AG09319 (cell line): ENCODE results near the gene GFER.

Source experiments
- DNase-seq: peaks from one replicate; pipeline ENCODE4 v3.0.0-alpha.2; 2010; ENCODE audit warnings: low read depth; ENCODE audit errors: extremely low read depth
- TF ChIP-seq, protein P1 (sequence below): IDR thresholded peaks from 2 replicates; pipeline ENCODE4 v1.5.1; 2011; ENCODE audit warnings: low read depth, mild to moderate bottlenecking, inconsistent platforms, low read length, moderate library complexity

Gene GFER

DNA sequence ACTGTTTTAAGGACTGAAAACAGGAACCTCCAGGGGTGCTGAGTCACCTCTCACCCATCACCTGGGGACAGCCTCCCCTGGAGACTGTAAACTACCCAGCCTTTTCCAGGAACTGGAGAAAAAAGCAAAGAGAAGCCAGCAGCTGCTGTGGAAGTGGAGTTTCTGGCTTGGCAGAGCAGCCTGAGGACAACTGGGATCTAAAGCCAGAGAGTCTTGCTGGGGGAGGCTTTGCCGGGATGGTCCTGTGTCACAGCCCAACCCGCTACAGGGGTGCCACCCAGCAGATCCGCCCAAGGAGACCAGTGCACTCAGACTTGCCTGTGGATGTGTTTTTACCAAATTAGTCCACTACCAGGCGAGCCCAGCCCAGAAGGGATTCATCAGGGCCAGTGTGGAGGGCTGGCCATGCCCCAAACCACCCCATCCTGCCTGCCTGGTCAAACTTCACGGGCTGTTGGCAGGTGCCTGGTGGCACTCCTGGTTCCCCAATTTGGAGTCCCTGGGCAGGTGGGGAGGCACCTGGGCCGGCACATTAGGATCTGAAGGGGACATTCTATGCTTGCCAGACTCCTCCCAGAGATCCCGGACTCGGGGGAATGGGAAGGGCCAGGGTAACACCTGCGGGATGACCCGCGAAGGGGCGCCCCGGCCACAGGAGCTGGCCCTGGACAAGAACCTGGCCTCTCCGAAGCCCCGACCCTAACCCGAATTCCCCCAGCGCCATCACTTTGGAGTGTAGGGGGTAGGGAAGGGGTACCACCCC is 41.8 kb upstream of the GFER start:
- TF ChIP-seq, protein P1, sequence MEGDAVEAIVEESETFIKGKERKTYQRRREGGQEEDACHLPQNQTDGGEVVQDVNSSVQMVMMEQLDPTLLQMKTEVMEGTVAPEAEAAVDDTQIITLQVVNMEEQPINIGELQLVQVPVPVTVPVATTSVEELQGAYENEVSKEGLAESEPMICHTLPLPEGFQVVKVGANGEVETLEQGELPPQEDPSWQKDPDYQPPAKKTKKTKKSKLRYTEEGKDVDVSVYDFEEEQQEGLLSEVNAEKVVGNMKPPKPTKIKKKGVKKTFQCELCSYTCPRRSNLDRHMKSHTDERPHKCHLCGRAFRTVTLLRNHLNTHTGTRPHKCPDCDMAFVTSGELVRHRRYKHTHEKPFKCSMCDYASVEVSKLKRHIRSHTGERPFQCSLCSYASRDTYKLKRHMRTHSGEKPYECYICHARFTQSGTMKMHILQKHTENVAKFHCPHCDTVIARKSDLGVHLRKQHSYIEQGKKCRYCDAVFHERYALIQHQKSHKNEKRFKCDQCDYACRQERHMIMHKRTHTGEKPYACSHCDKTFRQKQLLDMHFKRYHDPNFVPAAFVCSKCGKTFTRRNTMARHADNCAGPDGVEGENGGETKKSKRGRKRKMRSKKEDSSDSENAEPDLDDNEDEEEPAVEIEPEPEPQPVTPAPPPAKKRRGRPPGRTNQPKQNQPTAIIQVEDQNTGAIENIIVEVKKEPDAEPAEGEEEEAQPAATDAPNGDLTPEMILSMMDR, result no peak
- no peak for DNase-seq

DNA sequence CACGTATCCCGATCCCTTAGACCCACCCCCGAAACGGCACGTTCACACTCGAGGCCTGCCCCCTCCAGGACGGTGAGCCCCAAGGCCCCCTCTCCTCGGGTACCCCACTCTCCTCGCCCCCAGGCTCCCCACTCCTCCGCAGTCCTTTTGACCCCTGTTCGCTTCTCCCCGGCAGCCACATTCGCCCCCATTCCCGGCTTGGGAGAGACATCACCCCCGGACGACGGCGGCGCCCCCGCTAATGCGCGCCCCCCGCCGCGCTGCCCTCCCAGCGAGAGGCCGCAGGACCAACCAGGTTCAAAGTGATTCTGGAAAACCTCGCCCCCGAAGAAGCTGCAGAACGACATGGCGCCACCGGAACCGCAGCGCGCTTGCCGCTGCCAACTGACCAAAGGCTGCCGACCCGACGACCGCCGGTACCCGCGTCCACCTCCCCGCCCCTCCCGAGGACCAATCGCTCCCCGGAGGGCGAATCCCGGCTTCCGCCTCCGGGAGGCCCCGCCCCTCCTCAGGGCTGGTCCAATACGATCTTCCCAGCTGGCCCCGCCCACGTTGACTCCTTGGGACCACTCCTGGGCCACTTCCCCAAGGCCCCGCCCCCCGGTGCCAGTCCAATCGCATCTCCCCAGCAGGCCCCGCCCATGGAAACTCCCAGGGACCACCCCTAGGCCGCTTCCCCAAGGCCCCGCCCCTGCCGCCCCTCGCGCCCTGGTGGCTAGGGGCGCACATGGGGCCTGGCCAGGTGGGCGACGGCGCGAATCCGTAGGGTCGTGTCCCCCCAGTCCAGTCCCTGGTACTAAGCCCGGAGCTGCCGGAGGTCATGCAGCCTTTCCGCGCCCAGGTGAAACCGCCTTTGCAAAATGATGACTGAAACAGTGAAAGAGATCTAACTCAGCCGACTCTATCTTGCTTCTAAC is 40.9 kb upstream of the GFER start, which contains the start of gene MSRB1:
Gene MSRB1, minus strand, starts transcription at position 390 of the 917 bp plus-strand sequence. Its CDS starts 43 bp downstream, at position 347.
- peak; percentile 95 for DNase-seq
- TF ChIP-seq, protein P1, result no peak

DNA sequence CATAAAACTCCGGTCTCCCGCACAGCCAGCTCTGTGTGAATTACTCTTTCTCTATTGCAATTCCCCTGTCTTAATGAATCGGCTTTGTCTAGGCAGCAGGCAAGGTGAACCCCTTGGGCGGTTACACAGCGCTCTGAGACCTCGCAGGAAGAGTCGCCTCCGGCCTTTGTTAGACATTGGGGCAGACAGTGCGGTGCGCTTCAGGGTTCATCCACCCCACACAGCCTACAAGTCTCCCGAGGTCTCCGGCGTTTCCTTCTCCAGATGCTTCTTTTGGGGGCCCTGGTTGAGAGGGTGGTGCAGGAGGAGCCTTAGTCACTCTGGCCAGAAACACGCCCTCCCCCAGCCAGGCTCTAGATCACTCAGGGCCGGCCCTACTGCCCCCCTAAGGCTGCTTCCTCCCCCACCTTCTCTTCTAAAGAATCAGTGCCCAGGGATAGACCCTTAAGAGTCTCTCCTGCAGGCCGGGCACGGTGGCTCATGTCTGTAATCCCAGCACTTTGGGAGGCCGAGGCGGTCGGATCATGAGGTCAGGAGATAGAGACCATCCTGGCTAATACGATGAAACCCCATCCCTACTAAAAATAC is 39.3 kb upstream of the GFER start:
- no peak for DNase-seq
- TF ChIP-seq, protein P1, result no peak

DNA sequence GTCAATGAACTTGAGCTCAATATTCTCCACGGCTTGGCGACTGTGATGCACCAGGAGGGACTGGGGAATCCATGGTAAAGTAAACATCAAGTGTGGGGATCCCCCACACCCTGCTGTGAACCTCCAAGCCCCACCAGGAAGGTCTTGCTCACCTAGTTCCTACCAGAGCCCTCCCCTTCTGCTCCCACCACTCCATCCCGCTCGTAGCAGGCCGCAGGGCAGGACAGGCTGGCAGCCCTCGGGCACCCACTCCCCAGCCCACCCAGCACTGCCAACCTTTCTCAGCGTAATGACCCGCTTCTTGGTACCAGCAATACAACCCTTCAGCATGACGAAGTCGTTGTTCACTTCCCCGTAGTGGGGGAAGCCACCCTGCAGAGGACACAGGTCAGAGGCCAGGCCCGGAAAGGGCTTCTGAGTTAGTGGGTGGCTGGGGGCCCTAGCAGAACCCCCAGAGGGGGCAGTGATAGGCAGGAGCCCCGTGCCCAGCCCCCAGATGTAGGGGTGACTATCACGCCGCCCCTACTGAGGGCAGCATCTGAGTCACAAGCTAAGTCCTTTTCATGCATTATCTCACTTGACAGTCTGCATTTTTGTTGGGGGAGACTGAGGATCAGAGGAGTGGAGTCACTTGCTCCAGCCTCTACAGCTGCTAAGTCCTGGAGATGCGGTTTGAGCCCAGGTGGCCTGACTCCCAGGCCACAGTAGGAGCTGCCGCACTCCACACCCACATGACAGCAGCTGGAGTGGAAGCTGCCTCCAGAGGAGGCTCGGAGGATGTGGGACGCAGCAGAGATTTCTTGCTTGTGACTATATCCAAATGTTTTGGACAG is 38.2 kb upstream of the GFER start:
- TF ChIP-seq, protein P1, result no peak
- no peak for DNase-seq

DNA sequence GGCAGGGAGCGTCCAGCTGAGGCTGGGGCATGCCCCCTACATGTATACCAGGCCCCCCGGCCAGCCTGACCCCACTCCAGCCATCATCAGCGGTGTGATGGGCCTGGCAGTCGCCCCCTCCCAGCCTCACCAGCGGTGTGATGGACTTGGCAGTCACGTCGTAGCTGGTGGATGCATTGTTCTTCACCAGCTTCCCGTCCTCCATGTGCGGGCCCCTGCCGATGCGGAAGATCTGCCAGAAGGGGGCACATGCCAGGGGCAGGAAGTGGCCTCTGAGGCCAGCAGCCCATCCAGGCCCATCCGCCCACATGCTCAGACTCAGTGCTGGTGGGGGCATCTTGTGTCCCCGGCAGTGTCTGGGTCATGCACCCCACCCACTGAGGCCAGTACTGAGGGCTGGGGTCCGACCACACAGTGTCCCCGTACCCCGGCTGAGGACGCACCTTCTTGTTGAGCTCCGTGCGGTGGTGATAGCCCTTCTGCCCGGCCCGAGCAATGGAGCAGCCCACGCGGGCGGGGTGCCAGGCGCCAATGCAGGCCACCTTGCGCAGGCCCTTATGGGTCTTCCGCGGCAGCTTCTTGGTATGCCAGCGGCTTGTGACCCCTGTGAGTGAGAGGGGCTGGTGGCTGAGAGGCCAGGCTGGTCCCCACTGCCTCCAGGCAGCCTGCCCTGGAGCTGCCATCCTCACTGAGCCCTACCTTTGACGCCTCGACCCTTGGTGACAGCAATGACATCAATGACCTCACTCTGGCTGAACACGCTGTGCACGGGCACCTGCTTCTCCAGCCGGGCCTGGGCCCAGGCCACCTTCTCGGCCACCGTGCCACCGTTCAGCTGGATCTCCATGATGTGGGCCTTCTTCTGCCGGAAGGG is 37.3 kb upstream of the GFER start:
- no peak for DNase-seq
- TF ChIP-seq, protein P1, result no peak

- DNase-seq, result no peak
- TF ChIP-seq, protein P1, result no peak
Observed at GRCh38 chr16:1947369-1947670, 36.7 kb upstream of the GFER start.
